ENCODE data around the gene AVPR2.

AVPR2 gene

DNA sequence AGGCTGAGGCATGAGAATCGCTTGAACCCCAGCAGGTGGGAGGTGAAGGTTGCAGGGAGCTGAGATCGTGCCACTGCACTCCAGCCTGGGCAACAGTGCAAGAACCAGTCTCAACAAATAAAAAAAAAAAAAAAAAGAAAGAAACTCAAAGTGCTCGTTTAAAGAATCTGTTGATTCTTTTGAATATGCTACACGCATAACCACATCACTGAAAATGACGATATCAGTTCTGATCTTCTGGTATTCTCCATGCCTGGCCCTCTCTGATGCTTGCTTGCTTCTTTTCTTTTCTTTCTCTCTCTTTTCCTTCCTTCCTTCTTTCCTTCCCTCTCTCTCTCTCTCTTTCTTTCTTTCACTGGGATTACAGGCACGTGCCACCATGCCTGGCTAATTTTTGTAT, 7.3 kb downstream of the AVPR2 start:
- no peak overlapping the region for H3K4me3 ChIP-seq (ENCODE audit: control insufficient read depth, low read depth, low read length)
- TF ChIP-seq, protein P1, sequence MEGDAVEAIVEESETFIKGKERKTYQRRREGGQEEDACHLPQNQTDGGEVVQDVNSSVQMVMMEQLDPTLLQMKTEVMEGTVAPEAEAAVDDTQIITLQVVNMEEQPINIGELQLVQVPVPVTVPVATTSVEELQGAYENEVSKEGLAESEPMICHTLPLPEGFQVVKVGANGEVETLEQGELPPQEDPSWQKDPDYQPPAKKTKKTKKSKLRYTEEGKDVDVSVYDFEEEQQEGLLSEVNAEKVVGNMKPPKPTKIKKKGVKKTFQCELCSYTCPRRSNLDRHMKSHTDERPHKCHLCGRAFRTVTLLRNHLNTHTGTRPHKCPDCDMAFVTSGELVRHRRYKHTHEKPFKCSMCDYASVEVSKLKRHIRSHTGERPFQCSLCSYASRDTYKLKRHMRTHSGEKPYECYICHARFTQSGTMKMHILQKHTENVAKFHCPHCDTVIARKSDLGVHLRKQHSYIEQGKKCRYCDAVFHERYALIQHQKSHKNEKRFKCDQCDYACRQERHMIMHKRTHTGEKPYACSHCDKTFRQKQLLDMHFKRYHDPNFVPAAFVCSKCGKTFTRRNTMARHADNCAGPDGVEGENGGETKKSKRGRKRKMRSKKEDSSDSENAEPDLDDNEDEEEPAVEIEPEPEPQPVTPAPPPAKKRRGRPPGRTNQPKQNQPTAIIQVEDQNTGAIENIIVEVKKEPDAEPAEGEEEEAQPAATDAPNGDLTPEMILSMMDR (IDR thresholded peaks at IDR 0.05; ENCODE audit: control insufficient read depth, insufficient read depth, low read depth, low read length, missing control alignments) = no peak
- no peak for DNase-seq (ENCODE audit: low read depth)

DNA sequence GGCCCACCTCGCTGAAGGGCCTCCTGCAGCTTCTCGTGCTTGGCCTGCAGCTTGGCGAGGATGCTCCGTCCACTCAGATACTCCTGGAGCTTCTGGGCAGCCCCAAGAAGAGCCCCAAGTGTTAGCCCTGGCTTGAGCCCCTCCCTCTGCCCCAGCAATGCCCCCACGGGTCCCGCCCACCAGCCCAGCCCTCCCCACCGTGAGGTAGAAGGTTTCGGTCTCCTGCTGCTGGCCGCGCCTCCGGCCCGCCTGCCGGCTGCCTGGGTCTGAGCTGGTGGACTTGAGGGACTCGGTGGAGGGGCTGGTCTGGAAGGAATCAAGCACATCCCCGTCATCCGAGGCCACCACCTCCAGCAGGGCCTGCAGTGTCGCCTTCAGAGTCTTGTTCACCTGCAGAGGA, 8.7 kb downstream of the AVPR2 start:
- no peak overlapping the region for H3K4me3 ChIP-seq (ENCODE audit: control insufficient read depth, low read depth, low read length)
- DNase-seq (ENCODE audit: low read depth) = no peak
- TF ChIP-seq, protein P1 (IDR thresholded peaks at IDR 0.05; ENCODE audit: control insufficient read depth, insufficient read depth, low read depth, low read length, missing control alignments) = no peak

DNA sequence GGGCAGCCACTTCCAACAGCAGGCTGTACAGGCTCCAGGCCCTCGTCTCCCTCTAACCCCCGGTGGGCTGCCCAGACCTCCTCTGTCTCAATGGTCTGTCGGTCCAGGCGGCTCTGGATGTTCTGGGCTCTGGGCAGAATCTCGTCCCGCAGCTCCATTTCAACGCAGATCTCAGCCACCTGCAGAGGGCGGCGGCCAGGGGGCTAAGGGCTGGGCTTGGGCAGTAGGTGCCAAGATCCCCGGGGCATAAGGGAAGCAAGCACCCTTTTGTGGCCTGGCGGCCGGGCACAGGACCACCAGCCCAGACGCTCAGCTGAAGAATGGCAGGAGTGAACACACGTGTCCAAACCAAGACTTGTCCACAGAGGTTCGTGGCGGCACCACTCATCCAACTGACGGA, 9.2 kb downstream of the AVPR2 start:
- no peak overlapping the region for H3K4me3 ChIP-seq (ENCODE audit: control insufficient read depth, low read depth, low read length)
- no peak for DNase-seq (ENCODE audit: low read depth)
- TF ChIP-seq, protein P1 (IDR thresholded peaks at IDR 0.05; ENCODE audit: control insufficient read depth, insufficient read depth, low read depth, low read length, missing control alignments) = no peak

DNA sequence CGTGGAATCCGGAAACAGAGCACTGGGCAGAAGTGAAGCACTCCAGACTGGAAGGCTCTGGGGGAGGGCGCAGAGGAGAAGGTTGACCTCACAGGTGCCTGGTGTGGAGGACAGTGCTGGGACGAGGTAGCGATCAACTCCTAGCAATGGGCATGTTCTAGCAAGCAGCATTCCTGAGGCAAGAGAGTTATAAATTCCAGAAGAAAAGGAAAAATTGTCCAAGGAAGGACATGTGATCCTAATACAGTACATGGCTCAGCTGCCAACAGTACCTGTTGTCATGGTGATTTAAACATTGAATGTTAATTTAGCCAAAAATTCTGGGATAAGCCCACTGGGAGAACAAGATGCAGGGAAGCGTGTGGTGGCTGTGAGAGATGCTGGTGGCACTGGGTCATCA, 13.4 kb downstream of the AVPR2 start:
- DNase-seq (ENCODE audit: low read depth) = no peak
- TF ChIP-seq, protein P1 (IDR thresholded peaks at IDR 0.05; ENCODE audit: control insufficient read depth, insufficient read depth, low read depth, low read length, missing control alignments) = no peak
- H3K4me3 ChIP-seq (ENCODE audit: control insufficient read depth, low read depth, low read length) = no peak overlapping the region

DNA sequence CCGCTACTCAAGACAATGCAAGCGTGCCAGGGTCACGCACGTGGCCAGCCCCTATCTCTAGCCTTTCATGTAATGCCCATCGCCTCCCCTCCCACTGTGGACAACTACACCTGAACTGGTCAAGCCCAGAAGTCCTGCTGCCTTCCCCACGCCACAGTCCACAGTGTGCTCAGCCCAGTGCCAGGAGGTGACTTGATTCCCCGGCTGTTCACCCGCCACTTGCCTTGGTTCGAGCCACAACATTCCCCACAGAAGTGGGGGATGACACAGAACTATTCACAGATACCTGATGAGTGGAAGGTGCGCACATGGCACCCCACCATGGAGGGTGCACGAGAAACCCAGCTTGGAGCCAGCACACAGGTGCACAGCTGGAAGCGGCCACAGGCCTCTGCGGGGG, 14.8 kb downstream of the AVPR2 start:
- H3K4me3 ChIP-seq (ENCODE audit: control insufficient read depth, low read depth, low read length) = no peak overlapping the region
- TF ChIP-seq, protein P1 (IDR thresholded peaks at IDR 0.05; ENCODE audit: control insufficient read depth, insufficient read depth, low read depth, low read length, missing control alignments) = no peak
- no peak for DNase-seq (ENCODE audit: low read depth)

DNA sequence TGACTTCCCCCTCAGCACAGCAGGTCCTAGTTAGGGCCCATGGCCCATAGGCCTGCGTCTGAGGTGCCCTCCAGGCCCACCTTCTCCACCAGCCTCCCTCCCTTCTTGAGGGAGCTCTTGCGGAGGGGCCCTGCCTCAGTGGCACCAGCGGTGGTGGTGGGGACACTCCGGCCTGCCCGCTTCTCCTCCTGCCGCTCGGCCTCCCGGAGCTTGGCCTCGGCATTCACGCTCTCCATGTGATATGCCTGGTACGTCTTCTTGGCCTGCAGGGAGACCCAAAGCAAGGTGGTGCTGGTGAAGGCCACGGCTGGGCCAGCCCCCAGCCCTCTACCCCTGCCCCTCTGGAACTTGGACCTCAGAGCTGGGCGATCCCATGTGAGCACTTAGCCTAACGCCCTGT, 16.1 kb downstream of the AVPR2 start:
- TF ChIP-seq, protein P1 (IDR thresholded peaks at IDR 0.05; ENCODE audit: control insufficient read depth, insufficient read depth, low read depth, low read length, missing control alignments) = no peak
- H3K4me3 ChIP-seq (ENCODE audit: control insufficient read depth, low read depth, low read length) = no peak overlapping the region
- no peak for DNase-seq (ENCODE audit: low read depth)

DNA sequence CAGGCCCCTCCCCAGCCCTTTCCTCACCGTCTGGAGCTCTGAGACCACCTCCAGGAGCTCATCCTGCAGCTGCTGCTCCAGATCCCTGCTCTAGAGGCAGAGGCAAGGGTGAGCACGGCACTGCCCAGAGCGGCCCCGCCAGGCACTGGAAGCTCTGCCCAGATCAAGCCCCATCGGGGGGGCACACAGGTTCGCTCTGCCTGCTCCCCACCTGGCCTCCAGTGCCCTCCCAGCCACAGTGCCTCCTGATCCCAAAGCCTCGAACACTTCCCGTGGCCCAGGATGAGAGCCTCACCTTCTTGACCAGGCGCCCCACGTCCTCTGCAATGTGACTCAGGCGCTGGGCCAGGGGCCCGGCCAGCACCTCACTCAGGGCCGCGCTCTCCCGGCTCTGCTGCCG, 16.6 kb downstream of the AVPR2 start:
- DNase-seq (ENCODE audit: low read depth) = no peak
- H3K4me3 ChIP-seq (ENCODE audit: control insufficient read depth, low read depth, low read length) = no peak overlapping the region
- TF ChIP-seq, protein P1 (IDR thresholded peaks at IDR 0.05; ENCODE audit: control insufficient read depth, insufficient read depth, low read depth, low read length, missing control alignments) = no peak
